Measurements from ENCODE around the gene GAPDH. TPM values are rescaled to one million over a fixed set of nuclear protein-coding genes. Genes with fewer than 3 reads are reported as not detected.

Gene GAPDH
- total RNA-seq, 4 donors from 2014 or later, result 1,191 to 3,596 (median 1,852) TPM

DNA sequence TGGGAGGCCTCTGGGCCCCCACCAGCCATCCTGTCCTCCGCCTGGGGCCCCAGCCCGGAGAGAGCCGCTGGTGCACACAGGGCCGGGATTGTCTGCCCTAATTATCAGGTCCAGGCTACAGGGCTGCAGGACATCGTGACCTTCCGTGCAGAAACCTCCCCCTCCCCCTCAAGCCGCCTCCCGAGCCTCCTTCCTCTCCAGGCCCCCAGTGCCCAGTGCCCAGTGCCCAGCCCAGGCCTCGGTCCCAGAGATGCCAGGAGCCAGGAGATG lies 729 bp upstream of the GAPDH start:
- Histone ChIP-seq H3K4me1 (peaks cover 30 to 41% of the 10 kb centered on the region in 2 donors), H3K9me3 (no peaks in the 10 kb centered on the region), H3K4me3 (replicated peaks in 1 of 3) (peak overlapping the region in 2 of 3 donors; percentile 1 to 66), H3K27me3 (no peaks in the 10 kb centered on the region), H3K36me3 (peaks cover 37 to 42% of the 10 kb centered on the region in 2 donors), H3K27ac (peak overlapping the region; percentile 85 to 93 (median 90))
- peak in 1 of 2 donors; percentile 15 for TF ChIP-seq POLR2A (IDR thresholded peaks at IDR 0.05)
- TF ChIP-seq, protein P1, sequence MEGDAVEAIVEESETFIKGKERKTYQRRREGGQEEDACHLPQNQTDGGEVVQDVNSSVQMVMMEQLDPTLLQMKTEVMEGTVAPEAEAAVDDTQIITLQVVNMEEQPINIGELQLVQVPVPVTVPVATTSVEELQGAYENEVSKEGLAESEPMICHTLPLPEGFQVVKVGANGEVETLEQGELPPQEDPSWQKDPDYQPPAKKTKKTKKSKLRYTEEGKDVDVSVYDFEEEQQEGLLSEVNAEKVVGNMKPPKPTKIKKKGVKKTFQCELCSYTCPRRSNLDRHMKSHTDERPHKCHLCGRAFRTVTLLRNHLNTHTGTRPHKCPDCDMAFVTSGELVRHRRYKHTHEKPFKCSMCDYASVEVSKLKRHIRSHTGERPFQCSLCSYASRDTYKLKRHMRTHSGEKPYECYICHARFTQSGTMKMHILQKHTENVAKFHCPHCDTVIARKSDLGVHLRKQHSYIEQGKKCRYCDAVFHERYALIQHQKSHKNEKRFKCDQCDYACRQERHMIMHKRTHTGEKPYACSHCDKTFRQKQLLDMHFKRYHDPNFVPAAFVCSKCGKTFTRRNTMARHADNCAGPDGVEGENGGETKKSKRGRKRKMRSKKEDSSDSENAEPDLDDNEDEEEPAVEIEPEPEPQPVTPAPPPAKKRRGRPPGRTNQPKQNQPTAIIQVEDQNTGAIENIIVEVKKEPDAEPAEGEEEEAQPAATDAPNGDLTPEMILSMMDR (IDR thresholded peaks at IDR 0.05), result no peak
- 0% methylated on average over 1 to 2 of the region's 9 CpGs for WGBS, 2 donors
- intact Hi-C loops (cut with DNase I), result loop anchor here (10.0 kb wide), 1 partner anchor 309 kb away; no protein-coding TSS in a partner anchor
- peak in 1 of 2 donors; percentile 81 for DNase-seq

DNA sequence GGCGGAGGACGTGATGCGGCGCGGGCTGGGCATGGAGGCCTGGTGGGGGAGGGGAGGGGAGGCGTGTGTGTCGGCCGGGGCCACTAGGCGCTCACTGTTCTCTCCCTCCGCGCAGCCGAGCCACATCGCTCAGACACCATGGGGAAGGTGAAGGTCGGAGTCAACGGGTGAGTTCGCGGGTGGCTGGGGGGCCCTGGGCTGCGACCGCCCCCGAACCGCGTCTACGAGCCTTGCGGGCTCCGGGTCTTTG lies 303 bp downstream of the GAPDH start:
- Histone ChIP-seq H3K27ac (peak overlapping the region; percentile 85 to 93 (median 90)), H3K4me1 (peaks cover 30 to 41% of the 10 kb centered on the region in 2 donors), H3K27me3 (no peaks in the 10 kb centered on the region), H3K9me3 (no peaks in the 10 kb centered on the region), H3K4me3 (replicated peaks in 1 of 3) (peak overlapping the region; percentile 66 to 90 (median 87)), H3K36me3 (peaks cover 30 to 34% of the 10 kb centered on the region in 2 donors)
- WGBS, 2 donors, result 0% methylated on average over 12 to 20 of the region's 25 CpGs
- TF ChIP-seq, protein P1 (IDR thresholded peaks at IDR 0.05), result no peak
- no peak for DNase-seq
- intact Hi-C loops (cut with DNase I), result loop anchor here (10.0 kb wide), 1 partner anchor 310 kb away; no protein-coding TSS in a partner anchor

DNA sequence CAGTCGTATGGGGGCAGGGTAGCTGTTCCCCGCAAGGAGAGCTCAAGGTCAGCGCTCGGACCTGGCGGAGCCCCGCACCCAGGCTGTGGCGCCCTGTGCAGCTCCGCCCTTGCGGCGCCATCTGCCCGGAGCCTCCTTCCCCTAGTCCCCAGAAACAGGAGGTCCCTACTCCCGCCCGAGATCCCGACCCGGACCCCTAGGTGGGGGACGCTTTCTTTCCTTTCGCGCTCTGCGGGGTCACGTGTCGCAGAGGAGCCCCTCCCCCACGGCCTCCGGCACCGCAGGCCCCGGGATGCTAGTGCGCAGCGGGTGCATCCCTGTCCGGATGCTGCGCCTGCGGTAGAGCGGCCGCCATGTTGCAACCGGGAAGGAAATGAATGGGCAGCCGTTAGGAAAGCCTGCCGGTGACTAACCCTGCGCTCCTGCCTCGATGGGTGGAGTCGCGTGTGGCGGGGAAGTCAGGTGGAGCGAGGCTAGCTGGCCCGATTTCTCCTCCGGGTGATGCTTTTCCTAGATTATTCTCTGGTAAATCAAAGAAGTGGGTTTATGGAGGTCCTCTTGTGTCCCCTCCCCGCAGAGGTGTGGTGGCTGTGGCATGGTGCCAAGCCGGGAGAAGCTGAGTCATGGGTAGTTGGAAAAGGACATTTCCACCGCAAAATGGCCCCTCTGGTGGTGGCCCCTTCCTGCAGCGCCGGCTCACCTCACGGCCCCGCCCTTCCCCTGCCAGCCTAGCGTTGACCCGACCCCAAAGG lies 804 bp downstream of the GAPDH start:
- intact Hi-C loops (cut with DNase I), result loop anchor here (5.0 to 10.0 kb wide), 3 partner anchors 68 to 310 kb away; no protein-coding TSS in a partner anchor
- Histone ChIP-seq H3K27me3 (no peaks in the 10 kb centered on the region), H3K36me3 (peaks cover 30 to 31% of the 10 kb centered on the region in 2 donors), H3K9me3 (no peaks in the 10 kb centered on the region), H3K27ac (peak overlapping the region; percentile 85 to 93 (median 90)), H3K4me3 (replicated peaks in 1 of 3) (peak overlapping the region; percentile 66 to 90 (median 87)), H3K4me1 (peaks cover 32 to 43% of the 10 kb centered on the region in 2 donors)
- peak; percentile 66 to 68 for DNase-seq
- TF ChIP-seq, protein P1 (IDR thresholded peaks at IDR 0.05), result peak in 1 of 6 experiments; percentile 2
- TF ChIP-seq POLR2A (IDR thresholded peaks at IDR 0.05), result peak in 1 of 2 donors; percentile 29
- WGBS, 2 donors, result 0% methylated on average over 11 to 42 of the region's 52 CpGs

DNA sequence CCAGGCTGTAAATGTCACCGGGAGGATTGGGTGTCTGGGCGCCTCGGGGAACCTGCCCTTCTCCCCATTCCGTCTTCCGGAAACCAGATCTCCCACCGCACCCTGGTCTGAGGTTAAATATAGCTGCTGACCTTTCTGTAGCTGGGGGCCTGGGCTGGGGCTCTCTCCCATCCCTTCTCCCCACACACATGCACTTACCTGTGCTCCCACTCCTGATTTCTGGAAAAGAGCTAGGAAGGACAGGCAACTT lies 1.3 kb downstream of the GAPDH start:
- peaks cover 37 to 48% of the 10 kb centered on the region in 2 donors for H3K4me1 ChIP-seq
- TF ChIP-seq POLR2A (IDR thresholded peaks at IDR 0.05), result no peak
- TF ChIP-seq, protein P1 (IDR thresholded peaks at IDR 0.05), result no peak

More for the DNA sequence above, 1.3 kb downstream of the GAPDH start:
- no peak for DNase-seq
- Histone ChIP-seq H3K27me3 (no peaks in the 10 kb centered on the region), H3K9me3 (no peaks in the 10 kb centered on the region), H3K36me3 (peaks cover 29 to 30% of the 10 kb centered on the region in 2 donors), H3K4me3 (replicated peaks in 1 of 3) (peak overlapping the region; percentile 66 to 90 (median 87)), H3K27ac (peak overlapping the region; percentile 85 to 93 (median 90))
- intact Hi-C loops (cut with DNase I), result loop anchor here (5.0 to 10.0 kb wide), 3 partner anchors 68 to 311 kb away; no protein-coding TSS in a partner anchor
- 9 to 10% methylated on average over 2 to 6 of the region's 6 CpGs for WGBS, 2 donors

All from thyroid gland (tissue), 4 donors.